ENCODE measurements around the gene CFAP74. TPM values are rescaled to one million over a fixed set of nuclear protein-coding genes. Genes with fewer than 3 reads are reported as not detected.

CFAP74 gene
- total and polyA plus RNA-seq, 2 of the 4 experiments (the other 2 are of a cell fraction): not detected

- CTCF ChIA-PET: no interaction called here
- no peaks in the 10 kb centered on the region for H3K9me3 ChIP-seq (ENCODE audit: control insufficient read depth, insufficient read depth, low read length)
- H4K5ac ChIP-seq (ENCODE audit: low read depth, low read length): no peak overlapping the region
- no peak overlapping the region for H2AFZ ChIP-seq (replicated peaks; ENCODE audit: low read length, poor library complexity)
- H2BK5ac ChIP-seq (ENCODE audit: low read depth, low read length, poor library complexity, severe bottlenecking): no peak overlapping the region
- no peak overlapping the region for H4K8ac ChIP-seq (ENCODE audit: low read depth in 2 of 2, low read length in 2 of 2)
- POLR2A ChIA-PET (ENCODE audit: unreplicated experiment): no interaction called here
- no peak overlapping the region for H3K4me3 ChIP-seq (ENCODE audit: insufficient read depth, low read depth, low read length)
- WGBS, 2 experiments (ENCODE audit: extremely low coverage in 2 of 2, insufficient read length in 1 of 2): 75% methylated on average over 21 of the region's 27 CpGs; no CpG with 5 or more reads in 1 of the 2 experiments
- DNase-seq: no peak
- no peak overlapping the region for H3K9ac ChIP-seq (ENCODE audit: low read depth, low read length)
- H2AK9ac ChIP-seq (replicated peaks; ENCODE audit: low read depth, low read length, poor library complexity): no peak overlapping the region
- H3K9me1 ChIP-seq (ENCODE audit: insufficient read depth, low read length): no peaks in the 10 kb centered on the region
- no peak overlapping the region for H2BK120ac ChIP-seq (ENCODE audit: low read depth, low read length)
- H3K79me1 ChIP-seq (ENCODE audit: low read depth in 1 of 2, low read length in 2 of 2): no peaks in the 10 kb centered on the region
- H3K56ac ChIP-seq (ENCODE audit: extremely low read depth, insufficient read depth, low read length): no peak overlapping the region
- H2BK20ac ChIP-seq (ENCODE audit: low read depth, low read length): no peak overlapping the region
- H2BK15ac ChIP-seq (ENCODE audit: low read depth, low read length): no peak overlapping the region
- no peak overlapping the region for H3K18ac ChIP-seq (ENCODE audit: low read depth, low read length)
- dilution Hi-C loops (cut with HindIII; ENCODE audit: low sequenced_read_pairs, unreplicated experiment) (no loop called here), intact Hi-C loops (cut with micrococcal nuclease) (no loop called here), in situ Hi-C loops (cut with MboI; ENCODE audit: low sequenced_read_pairs) (no loop called here)
- no TSS peak for BruUV-seq (replicated peaks)
- no peak overlapping the region for H3K14ac ChIP-seq (replicated peaks; ENCODE audit: low read depth, low read length)
- H3K27ac ChIP-seq (ENCODE audit: insufficient read depth, low read length): no peak overlapping the region
- no peak overlapping the region for H3K23ac ChIP-seq (ENCODE audit: low read depth, low read length)
- no peak overlapping the region for H4K91ac ChIP-seq (ENCODE audit: insufficient read depth, low read depth, low read length)
- ATAC-seq (ENCODE audit: low read depth): no peak
- no peaks in the 10 kb centered on the region for H3K36me3 ChIP-seq (ENCODE audit: control insufficient read depth, insufficient read depth, low read length)
- no peak overlapping the region for H2AK5ac ChIP-seq (ENCODE audit: low read depth, low read length)
- no peaks in the 10 kb centered on the region for H4K20me1 ChIP-seq (ENCODE audit: insufficient read depth, low read length)
- H3K4ac ChIP-seq (ENCODE audit: low read depth, low read length): no peak overlapping the region
- H3K4me2 ChIP-seq (ENCODE audit: low read depth, low read length): no peak overlapping the region
- TF ChIP-seq SMC3 (IDR thresholded peaks at IDR 0.05; ENCODE audit: low read depth, low read length): no peak
- peaks cover 5% of the 10 kb centered on the region; the same call in 1 of the 2 replicates for H3K27me3 ChIP-seq (ENCODE audit: control insufficient read depth, insufficient read depth, low read length)
- no peaks in the 10 kb centered on the region for H3K4me1 ChIP-seq (ENCODE audit: control insufficient read depth, insufficient read depth, low read length)
Measured at GRCh38 chr1:1925437-1926345, 77.9 kb downstream of the CFAP74 start.
